GM13976 (cell line): ENCODE data around the gene HSPA12A.

Source experiments
- DNase-seq: peaks from one replicate; pipeline ENCODE4 v3.0.0; 2012; ENCODE audit warnings: low spot score
- CTCF ChIP-seq: IDR thresholded peaks from 2 replicates; pipeline ENCODE4 v1.5.1; 2012; ENCODE audit warnings: borderline replicate concordance, mild to moderate bottlenecking; ENCODE audit not compliant: insufficient read depth; ENCODE audit errors: extremely low read depth, missing control alignments, control extremely low read depth
- in situ Hi-C: fragments of 300-500 bp; cut with MboI; formaldehyde crosslinking; loops from one replicate; pipeline ENCODE4 v1.12.0; 2022; ENCODE audit warnings: low sequenced_read_pairs, mixed read lengths, inconsistent platforms; ENCODE audit not compliant: unreplicated experiment

Gene HSPA12A

GRCh38 chr10:116757246-116757645 lies 14.9 kb upstream of the HSPA12A start:
- DNase-seq, result no peak
- TF ChIP-seq CTCF, result no peak
- in situ Hi-C loops, result no loop called here

GRCh38 chr10:116756277-116756676 lies 13.9 kb upstream of the HSPA12A start:
- DNase-seq, result no peak
- no peak for TF ChIP-seq CTCF
- in situ Hi-C loops, result no loop called here

GRCh38 chr10:116753759-116754158 lies 11.4 kb upstream of the HSPA12A start:
- in situ Hi-C loops, result no loop called here
- no peak for TF ChIP-seq CTCF
- DNase-seq, result no peak

GRCh38 chr10:116752969-116753665 lies 10.8 kb upstream of the HSPA12A start:
- no peak for TF ChIP-seq CTCF
- DNase-seq, result no peak
- in situ Hi-C loops, result no loop called here

- no peak for TF ChIP-seq CTCF
- no peak for DNase-seq
- in situ Hi-C loops, result no loop called here
Measured at GRCh38 chr10:116752563-116752962, 10.2 kb upstream of the HSPA12A start.

GRCh38 chr10:116748471-116748870 lies 6.1 kb upstream of the HSPA12A start:
- DNase-seq, result no peak
- no peak for TF ChIP-seq CTCF
- in situ Hi-C loops, result no loop called here

GRCh38 chr10:116748041-116748440 lies 5.7 kb upstream of the HSPA12A start:
- DNase-seq, result no peak
- in situ Hi-C loops, result no loop called here
- TF ChIP-seq CTCF, result no peak
